ENCODE results near the gene PPIL4.

Gene PPIL4

DNA sequence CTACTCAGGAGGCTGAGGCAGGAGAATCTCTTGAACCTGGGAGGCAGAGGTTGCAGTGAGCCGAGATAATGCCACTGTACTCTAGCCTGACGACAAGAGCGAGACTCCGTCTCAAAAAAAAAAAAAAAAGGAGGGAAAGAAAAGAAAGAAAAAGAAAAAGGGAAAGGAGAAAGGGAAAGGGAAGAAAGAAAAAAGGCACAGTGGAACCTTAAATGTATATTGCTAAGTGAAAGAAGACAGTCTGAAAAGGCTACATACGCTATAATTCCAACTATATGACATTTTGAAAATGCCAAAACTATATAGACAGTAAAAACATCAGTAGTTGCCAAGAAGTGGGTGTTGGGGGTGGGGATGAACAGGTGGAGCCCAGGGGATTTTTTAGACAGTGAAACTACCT lies 16.2 kb downstream of the PPIL4 start:
- Histone ChIP-seq H3K4me2 (no peak overlapping the region), H4K20me1 (ENCODE audit: insufficient read depth) (no peaks in the 10 kb centered on the region), H3K27ac (no peak overlapping the region), H3K79me2 (ENCODE audit: insufficient read depth, low read depth) (no peaks in the 10 kb centered on the region), H2AFZ (ENCODE audit: low read depth) (no peak overlapping the region), H3K27me3 (ENCODE audit: insufficient read depth, low read depth) (no peaks in the 10 kb centered on the region), H3K36me3 (ENCODE audit: insufficient read depth) (no peaks in the 10 kb centered on the region), H3K4me3 (IDR thresholded peaks at IDR 0.05; ENCODE audit: insufficient read depth, low read depth, low read length) (no peak overlapping the region), H3K4me1 (ENCODE audit: low read depth, poor library complexity, severe bottlenecking) (no peaks in the 10 kb centered on the region), H3K9ac (no peak overlapping the region)
- TF ChIP-seq, protein P1, sequence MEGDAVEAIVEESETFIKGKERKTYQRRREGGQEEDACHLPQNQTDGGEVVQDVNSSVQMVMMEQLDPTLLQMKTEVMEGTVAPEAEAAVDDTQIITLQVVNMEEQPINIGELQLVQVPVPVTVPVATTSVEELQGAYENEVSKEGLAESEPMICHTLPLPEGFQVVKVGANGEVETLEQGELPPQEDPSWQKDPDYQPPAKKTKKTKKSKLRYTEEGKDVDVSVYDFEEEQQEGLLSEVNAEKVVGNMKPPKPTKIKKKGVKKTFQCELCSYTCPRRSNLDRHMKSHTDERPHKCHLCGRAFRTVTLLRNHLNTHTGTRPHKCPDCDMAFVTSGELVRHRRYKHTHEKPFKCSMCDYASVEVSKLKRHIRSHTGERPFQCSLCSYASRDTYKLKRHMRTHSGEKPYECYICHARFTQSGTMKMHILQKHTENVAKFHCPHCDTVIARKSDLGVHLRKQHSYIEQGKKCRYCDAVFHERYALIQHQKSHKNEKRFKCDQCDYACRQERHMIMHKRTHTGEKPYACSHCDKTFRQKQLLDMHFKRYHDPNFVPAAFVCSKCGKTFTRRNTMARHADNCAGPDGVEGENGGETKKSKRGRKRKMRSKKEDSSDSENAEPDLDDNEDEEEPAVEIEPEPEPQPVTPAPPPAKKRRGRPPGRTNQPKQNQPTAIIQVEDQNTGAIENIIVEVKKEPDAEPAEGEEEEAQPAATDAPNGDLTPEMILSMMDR (conservative IDR thresholded peaks at IDR 0.05; ENCODE audit: low read depth, low read length), result no peak

DNA sequence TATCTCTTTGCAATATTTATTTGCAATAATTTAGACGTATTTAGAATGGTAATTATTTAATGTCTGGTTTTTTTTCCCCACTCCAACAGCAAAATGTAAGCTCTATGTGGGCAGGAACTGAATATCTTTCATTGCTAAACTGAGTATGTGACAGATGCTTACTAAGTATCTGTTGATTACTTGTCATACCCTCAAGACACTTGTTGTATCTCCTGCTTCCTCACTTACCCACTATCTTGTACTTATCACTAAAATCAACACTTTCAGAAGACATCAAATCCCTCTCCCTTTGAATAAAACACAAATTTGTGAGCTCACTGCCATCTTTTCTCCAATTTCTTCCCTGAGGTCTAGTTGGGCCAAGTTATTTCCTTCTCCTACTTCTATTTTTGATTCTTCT lies 30.3 kb downstream of the PPIL4 start:
- Histone ChIP-seq H3K27ac (no peak overlapping the region), H3K27me3 (ENCODE audit: insufficient read depth, low read depth) (no peaks in the 10 kb centered on the region), H3K4me3 (IDR thresholded peaks at IDR 0.05; ENCODE audit: insufficient read depth, low read depth, low read length) (no peak overlapping the region), H3K4me1 (ENCODE audit: low read depth, poor library complexity, severe bottlenecking) (no peaks in the 10 kb centered on the region), H3K79me2 (ENCODE audit: insufficient read depth, low read depth) (no peaks in the 10 kb centered on the region), H3K4me2 (no peak overlapping the region), H4K20me1 (ENCODE audit: insufficient read depth) (no peaks in the 10 kb centered on the region), H3K36me3 (ENCODE audit: insufficient read depth) (no peaks in the 10 kb centered on the region), H3K9ac (no peak overlapping the region), H2AFZ (ENCODE audit: low read depth) (no peak overlapping the region)
- TF ChIP-seq, protein P1 (conservative IDR thresholded peaks at IDR 0.05; ENCODE audit: low read depth, low read length), result no peak

- H3K4me1 ChIP-seq (ENCODE audit: low read depth, poor library complexity, severe bottlenecking), result no peaks in the 10 kb centered on the region
- H3K4me2 ChIP-seq, result no peak overlapping the region
- no peaks in the 10 kb centered on the region for H3K36me3 ChIP-seq (ENCODE audit: insufficient read depth)
- H3K79me2 ChIP-seq (ENCODE audit: insufficient read depth, low read depth), result no peaks in the 10 kb centered on the region
- H3K27ac ChIP-seq, result no peak overlapping the region
- H2AFZ ChIP-seq (ENCODE audit: low read depth), result no peak overlapping the region
- no peak overlapping the region for H3K4me3 ChIP-seq (IDR thresholded peaks at IDR 0.05; ENCODE audit: insufficient read depth, low read depth, low read length)
- no peaks in the 10 kb centered on the region for H3K27me3 ChIP-seq (ENCODE audit: insufficient read depth, low read depth)
- no peak overlapping the region for H3K9ac ChIP-seq
- TF ChIP-seq, protein P1 (conservative IDR thresholded peaks at IDR 0.05; ENCODE audit: low read depth, low read length), result no peak
- H4K20me1 ChIP-seq (ENCODE audit: insufficient read depth), result no peaks in the 10 kb centered on the region
Observed at GRCh38 chr6:149513915-149514314, 31.9 kb downstream of the PPIL4 start.

DNA sequence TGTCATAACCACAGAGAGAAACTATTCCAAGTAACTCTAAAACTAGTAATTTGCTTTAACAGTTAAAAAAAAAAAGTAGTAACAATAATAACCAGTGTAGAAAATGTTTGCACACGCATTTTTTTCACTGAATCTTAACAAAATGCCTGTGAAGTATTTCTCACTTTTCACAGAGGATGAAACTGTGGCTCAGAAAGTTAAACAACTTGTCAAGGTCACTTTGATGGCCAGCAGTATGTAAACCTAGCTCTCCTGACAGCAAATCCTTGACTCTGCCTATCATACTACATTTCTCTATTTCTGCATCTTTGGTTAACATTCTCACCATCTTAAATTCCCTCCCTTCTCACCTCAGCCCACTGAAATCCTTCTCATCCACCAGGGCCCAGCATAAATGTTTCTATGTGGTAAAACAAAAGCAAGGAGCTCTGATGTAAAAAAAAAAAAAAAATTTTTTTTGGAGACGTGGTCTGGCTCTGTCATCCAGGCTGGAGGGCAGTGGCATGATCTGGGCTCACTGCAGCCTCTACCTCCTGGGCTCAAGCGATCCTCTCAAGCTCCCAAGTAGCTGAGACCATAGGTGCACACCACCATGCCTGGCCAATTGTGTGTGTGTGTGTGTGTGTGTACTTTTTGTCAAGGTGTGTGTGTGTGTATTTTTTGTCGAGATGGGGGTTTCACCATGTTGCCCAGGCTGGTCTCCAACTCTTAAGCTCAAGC lies 34.9 kb downstream of the PPIL4 start:
- H3K79me2 ChIP-seq (ENCODE audit: insufficient read depth, low read depth), result no peaks in the 10 kb centered on the region
- no peak overlapping the region for H3K27ac ChIP-seq
- no peaks in the 10 kb centered on the region for H3K27me3 ChIP-seq (ENCODE audit: insufficient read depth, low read depth)
- no peak overlapping the region for H3K4me2 ChIP-seq
- H3K4me1 ChIP-seq (ENCODE audit: low read depth, poor library complexity, severe bottlenecking), result no peaks in the 10 kb centered on the region
- no peak overlapping the region for H3K4me3 ChIP-seq (IDR thresholded peaks at IDR 0.05; ENCODE audit: insufficient read depth, low read depth, low read length)
- H4K20me1 ChIP-seq (ENCODE audit: insufficient read depth), result no peaks in the 10 kb centered on the region
- TF ChIP-seq, protein P1 (conservative IDR thresholded peaks at IDR 0.05; ENCODE audit: low read depth, low read length), result no peak
- no peaks in the 10 kb centered on the region for H3K36me3 ChIP-seq (ENCODE audit: insufficient read depth)
- no peak overlapping the region for H3K9ac ChIP-seq
- no peak overlapping the region for H2AFZ ChIP-seq (ENCODE audit: low read depth)

Data from KMS-11 (cell line).